Glomerular endothelial cell (primary cell): Measurements from ENCODE around the gene UNC5CL. TPM values are rescaled to one million over a fixed set of nuclear protein-coding genes. Genes with fewer than 3 reads are reported as not detected.

Experiments
- DNase-seq: peaks from one replicate; pipeline ENCODE4 v3.0.0-alpha.2; 2011; ENCODE audit warnings: low read depth, low spot score; ENCODE audit errors: extremely low read depth
- total RNA-seq: library from RNA; depleted of rRNA; stranded (reverse); fragments of >200 nt; gene quantifications from 2 replicates; pipeline ENCODE4 v1.2.3, GENCODE V29; 2015

Gene UNC5CL
- total RNA-seq, 1 donor from 2014 or later, result not detected

DNA sequence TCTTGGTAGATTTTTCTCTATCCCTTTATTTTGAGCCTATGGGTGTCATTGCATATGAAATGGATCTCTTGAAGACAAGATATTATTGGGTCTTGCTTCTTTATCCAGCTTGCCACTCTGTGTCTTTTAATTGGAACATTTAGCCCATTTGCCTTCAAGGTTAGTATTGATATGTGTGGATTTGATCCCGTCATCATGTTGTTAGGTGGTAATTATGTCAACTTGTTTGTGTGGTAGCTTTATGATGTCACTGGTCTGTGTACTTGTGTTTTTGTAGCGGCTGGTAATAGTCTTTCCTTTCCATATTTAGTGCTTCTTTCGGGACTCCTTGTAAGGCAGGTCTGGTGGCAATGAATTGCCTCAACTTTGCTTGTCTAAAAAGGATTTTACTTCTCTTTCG, 61.9 kb downstream of the UNC5CL start:
- no peak for DNase-seq

Other genes with a start within 250 kb of the UNC5CL start
- not detected in 2 replicates for gene TSPO2, start 3.2 kb upstream of the UNC5CL start, total RNA-seq
- not detected in 2 replicates for gene APOBEC2, start 14.0 kb upstream of the UNC5CL start, total RNA-seq
- gene OARD1, start 33.1 kb upstream of the UNC5CL start, total RNA-seq, result 7.8 and 15.2 TPM in 2 replicates
- gene NFYA, start 33.8 kb upstream of the UNC5CL start, total RNA-seq, result 15.1 and 28.2 TPM in 2 replicates
- gene TREML1, start 115.1 kb upstream of the UNC5CL start, total RNA-seq, result not detected in 2 replicates
- gene TREM2, start 123.9 kb upstream of the UNC5CL start, total RNA-seq, result not detected in 2 replicates
- gene TREML2, start 161.9 kb upstream of the UNC5CL start, total RNA-seq, result not detected in 2 replicates
- not detected in 2 replicates for gene TREML4, start 189.1 kb upstream of the UNC5CL start, total RNA-seq
- not detected in 2 replicates for gene TREM1, start 247.5 kb upstream of the UNC5CL start, total RNA-seq